SK-N-SH treated with all-trans-retinoic acid at 6 μM for 48 hours (cell line): ENCODE results near the gene C14orf180.

ENCODE experiments used
- ATAC-seq: fragments of 200-7000 bp; cut with Tn5 transposase; 3 replicates; pipeline ENCODE4 v1.9.1; 2020; ENCODE audit warnings: mild to moderate bottlenecking, moderate library complexity
- ARNTL ChIP-seq: fragments of 450-650 bp; formaldehyde crosslinking; IDR thresholded peaks from 2 replicates; pipeline ENCODE4 v1.5.0; 2020; ENCODE audit warnings: low read depth, mild to moderate bottlenecking, moderate library complexity, borderline replicate concordance
- BACH2 ChIP-seq: fragments of 250-450 bp; sonication (Bioruptor Pico); IDR thresholded peaks from 2 replicates; pipeline ENCODE4 v1.9.0; 2021; ENCODE audit warnings: mild to moderate bottlenecking, borderline replicate concordance
- CREB5 ChIP-seq: fragments of 250-450 bp; sonication (Bioruptor Pico); IDR thresholded peaks from 2 replicates; pipeline ENCODE4 v1.5.1; 2020; ENCODE audit warnings: low read depth, mild to moderate bottlenecking, moderate library complexity
- CSDC2 ChIP-seq: fragments of 250-450 bp; sonication (Bioruptor Pico); IDR thresholded peaks from 2 replicates; pipeline ENCODE4 v1.5.0; 2020; ENCODE audit warnings: mild to moderate bottlenecking, moderate library complexity
- CSRNP3 ChIP-seq: fragments of 250-450 bp; sonication (Bioruptor Pico); IDR thresholded peaks from 2 replicates; pipeline ENCODE4 v1.5.1; 2021; ENCODE audit warnings: mild to moderate bottlenecking, moderate library complexity
- ISL1 ChIP-seq: fragments of 250-450 bp; sonication (Bioruptor Pico); IDR thresholded peaks from 2 replicates; pipeline ENCODE4 v2.1.2; 2022; ENCODE audit warnings: mild to moderate bottlenecking, moderate library complexity
- OSR1 ChIP-seq: fragments of 250-450 bp; sonication (Bioruptor Pico); IDR thresholded peaks from 2 replicates; pipeline ENCODE4 v1.8.0; 2022; ENCODE audit warnings: moderate library complexity, mild to moderate bottlenecking, inconsistent platforms
- PATZ1 ChIP-seq: fragments of 250-450 bp; sonication (Bioruptor Pico); IDR thresholded peaks from 2 replicates; pipeline ENCODE4 v1.8.0; 2020; ENCODE audit warnings: mild to moderate bottlenecking, moderate library complexity, borderline replicate concordance
- PPARA ChIP-seq: fragments of 250-450 bp; sonication (Bioruptor Pico); IDR thresholded peaks from 2 replicates; pipeline ENCODE4 v1.5.0; 2020; ENCODE audit warnings: mild to moderate bottlenecking, borderline replicate concordance
- RARB ChIP-seq: fragments of 250-450 bp; sonication (Bioruptor Pico); IDR thresholded peaks from 2 replicates; pipeline ENCODE4 v1.8.0; 2021; ENCODE audit warnings: mild to moderate bottlenecking, moderate library complexity
- TCF4 ChIP-seq: fragments of 250-450 bp; sonication (Bioruptor Pico); IDR thresholded peaks from 2 replicates; pipeline ENCODE4 v1.8.0; 2021; ENCODE audit warnings: mild to moderate bottlenecking, moderate library complexity, borderline replicate concordance
- TOX ChIP-seq: fragments of 250-450 bp; sonication (Bioruptor Pico); IDR thresholded peaks from 2 replicates; pipeline ENCODE4 v1.8.0; 2021; ENCODE audit warnings: mild to moderate bottlenecking, moderate library complexity, borderline replicate concordance
- TSHZ2 ChIP-seq: fragments of 250-450 bp; sonication (Bioruptor Pico); IDR thresholded peaks from 2 replicates; pipeline ENCODE4 v1.5.0; 2020; ENCODE audit warnings: mild to moderate bottlenecking, moderate library complexity
- ZFP30 ChIP-seq: fragments of 450-650 bp; formaldehyde crosslinking; IDR thresholded peaks from 2 replicates; pipeline ENCODE4 v1.5.0; 2022; ENCODE audit warnings: mild to moderate bottlenecking, moderate library complexity
- ZNF565 ChIP-seq: fragments of 450-650 bp; formaldehyde crosslinking; conservative IDR thresholded peaks from 2 replicates; pipeline ENCODE4 v1.5.0; 2020; ENCODE audit warnings: low read depth, mild to moderate bottlenecking, moderate library complexity
- ZNF70 ChIP-seq: fragments of 450-650 bp; formaldehyde crosslinking; IDR thresholded peaks from 2 replicates; pipeline ENCODE4 v1.5.0; 2020; ENCODE audit warnings: mild to moderate bottlenecking, moderate library complexity

C14orf180 gene

GRCh38 chr14:104624939-104625338 is 45.4 kb downstream of the C14orf180 start:
- TF ChIP-seq TCF4 (no peak), ISL1 (CRISPR knock-in tag) (no peak), CSRNP3 (no peak), ZNF565 (CRISPR knock-in tag) (no peak), ZFP30 (CRISPR knock-in tag) (no peak), CSDC2 (CRISPR knock-in tag) (no peak), TSHZ2 (CRISPR knock-in tag) (no peak), RARB (CRISPR knock-in tag) (no peak), ARNTL (CRISPR knock-in tag) (no peak)
- no peak for ATAC-seq

GRCh38 chr14:104632781-104633180 is 53.2 kb downstream of the C14orf180 start:
- TF ChIP-seq CREB5 (CRISPR knock-in tag) (no peak), ZNF70 (CRISPR knock-in tag) (no peak), TCF4 (no peak), TSHZ2 (CRISPR knock-in tag) (no peak), PPARA (CRISPR knock-in tag) (no peak), ISL1 (CRISPR knock-in tag) (no peak), RARB (CRISPR knock-in tag) (no peak), TOX (CRISPR knock-in tag) (no peak), OSR1 (CRISPR knock-in tag) (no peak), BACH2 (no peak)
- TF ChIP-seq, all 23 proteins: peak for 0
- ATAC-seq = no peak

- TF ChIP-seq CSDC2 (CRISPR knock-in tag) = no peak
- TF ChIP-seq PATZ1 = no peak
- ATAC-seq = no peak
Measured at GRCh38 chr14:104633276-104634137, 53.9 kb downstream of the C14orf180 start.
